HepG2 (cell line): ENCODE results near the gene MICAL1. TPM values are rescaled to one million over a fixed set of nuclear protein-coding genes. Genes with fewer than 3 reads are reported as not detected.

Experiments
- ATAC-seq: fragments of 200-7000 bp; cut with Tn5 transposase; 3 replicates; pipeline ENCODE4 v1.9.1; 2020; ENCODE audit warnings: mild to moderate bottlenecking, moderate library complexity
- BruUV-seq: library from RNA; stranded (reverse); fragments of 400-500 nt; replicated peaks from 2 replicates; lab custom pipeline; 2021; lab: Mats Ljungman, UMichigan
- CTCF ChIA-PET: fragments of 300-600 bp; formaldehyde crosslinking; extraction: SDS; loops from one replicate; lab custom pipeline; 2021; ENCODE audit warnings: low total read pairs, inconsistent platforms, low intra/inter-chr PET ratio; lab: Yijun Ruan, JAX
- POLR2A ChIA-PET: fragments of 350-600 bp; sonication (Branson Sonifier 250); formaldehyde crosslinking; loops from one replicate; lab custom pipeline; 2020; ENCODE audit warnings: antibody characterized with exemption, inconsistent platforms; lab: Yijun Ruan, JAX
- DNase-seq: peaks from one replicate; pipeline ENCODE4 v3.0.0-alpha.2; 2015; ENCODE audit warnings: low spot score
- FAIRE-seq: peaks from 3 replicates; lab custom pipeline; 2011; peaks lifted over from hg19 to GRCh38; lab: Jason Lieb, UNC
- H2AFZ ChIP-seq: one replicate; pipeline ENCODE4 v1.6.1; 2011; ENCODE audit warnings: low read length, inconsistent platforms
- H3K27ac ChIP-seq: fragments of 300-600 bp; 3 replicates; pipeline ENCODE4 v1.8.0; 2011; ENCODE audit warnings: mixed run types, mild to moderate bottlenecking, mixed read lengths, low read length, inconsistent platforms; ENCODE audit not compliant: insufficient read depth; ENCODE audit errors: extremely low read length
- H3K27me3 ChIP-seq, 2 experiments: fragments of 200-600 bp in 1 of 2; 2 replicates in 1 of 2; 3 replicates in 1 of 2; pipeline versions ENCODE4 v1.6.0 to v1.8.0; 2011; ENCODE audit warnings: low read length in 2 of 2, mild to moderate bottlenecking in 2 of 2, moderate library complexity in 2 of 2, inconsistent platforms in 1 of 2; ENCODE audit not compliant: insufficient read depth in 2 of 2, control insufficient read depth in 1 of 2
- H3K36me3 ChIP-seq, 2 experiments: fragments of 200-600 bp in 1 of 2; replicated peaks in 1 of 2; 2 replicates in 1 of 2; 3 replicates in 1 of 2; pipeline versions ENCODE4 v1.5.1 to v1.8.0; 2011; ENCODE audit warnings: low read length in 2 of 2, inconsistent platforms in 1 of 2; ENCODE audit not compliant: insufficient read depth in 2 of 2, control insufficient read depth in 1 of 2
- H3K4me1 ChIP-seq: 2 replicates; pipeline ENCODE4 v1.5.1; 2012; ENCODE audit warnings: low read length, inconsistent platforms; ENCODE audit not compliant: insufficient read depth
- H3K4me2 ChIP-seq: 2 replicates; pipeline ENCODE4 v1.6.0; 2011; ENCODE audit warnings: low read depth, low read length, inconsistent platforms
- H3K4me3 ChIP-seq, 3 experiments: fragments of 200-600 bp in 1 of 3; sonication (generic), shearing (Covaris generic) in 1 of 3; replicated peaks in 1 of 3; 2 replicates each; pipeline ENCODE4 v1.5.1; 2011 to 2016; ENCODE audit warnings: low read length in 3 of 3, inconsistent platforms in 2 of 3, low read depth in 2 of 3, mild to moderate bottlenecking in 2 of 3, control low read depth in 1 of 3, mixed read lengths in 1 of 3; ENCODE audit not compliant: insufficient read depth in 1 of 3
- H3K79me2 ChIP-seq: one replicate; pipeline ENCODE4 v1.6.1; 2011; ENCODE audit warnings: low read length, inconsistent platforms; ENCODE audit not compliant: insufficient read depth
- H3K9ac ChIP-seq: 2 replicates; pipeline ENCODE4 v1.6.0; 2011; ENCODE audit warnings: mild to moderate bottlenecking, low read depth, low read length, inconsistent platforms; ENCODE audit not compliant: insufficient read depth
- H3K9me3 ChIP-seq: 2 replicates; pipeline ENCODE4 v1.5.1; 2012; ENCODE audit warnings: mild to moderate bottlenecking, low read length
- H4K20me1 ChIP-seq: 2 replicates; pipeline ENCODE4 v1.6.0; 2011; ENCODE audit warnings: inconsistent platforms, mild to moderate bottlenecking, low read length, moderate library complexity; ENCODE audit not compliant: insufficient read depth
- CEBPZ ChIP-seq: IDR thresholded peaks from 2 replicates; pipeline ENCODE4 v1.6.1; 2012; ENCODE audit warnings: low read length, improper control_type of control experiment
- GTF2F1 ChIP-seq: fragments of 150-350 bp; IDR thresholded peaks from 2 replicates; pipeline ENCODE4 v1.6.1; 2014; ENCODE audit warnings: low read length
- HHEX ChIP-seq: IDR thresholded peaks from 2 replicates; pipeline ENCODE4 v1.6.1; 2016; ENCODE audit warnings: control low read depth
- ONECUT2 ChIP-seq: sonication (generic); formaldehyde crosslinking; IDR thresholded peaks from 2 replicates; pipeline ENCODE4 v1.4.0; 2020; ENCODE audit warnings: missing genetic modification reagents
- RARG ChIP-seq: sonication (generic); formaldehyde crosslinking; IDR thresholded peaks from 2 replicates; pipeline ENCODE4 v1.4.0; 2020; ENCODE audit warnings: low read depth, mild to moderate bottlenecking, missing genetic modification reagents
- SATB2 ChIP-seq: sonication (generic); formaldehyde crosslinking; IDR thresholded peaks from 2 replicates; pipeline ENCODE4 v1.5.0; 2020; ENCODE audit warnings: missing genetic modification reagents
- SCMH1 ChIP-seq: sonication (generic); formaldehyde crosslinking; IDR thresholded peaks from 2 replicates; pipeline ENCODE4 v1.9.0; 2021; ENCODE audit warnings: missing genetic modification reagents, mild to moderate bottlenecking, borderline replicate concordance
- SOX5 ChIP-seq: IDR thresholded peaks from 2 replicates; pipeline ENCODE4 v1.6.1; 2016; ENCODE audit warnings: borderline replicate concordance
- TARDBP ChIP-seq: sonication (generic); formaldehyde crosslinking; IDR thresholded peaks from 2 replicates; pipeline ENCODE4 v1.8.0; 2022; ENCODE audit warnings: mild to moderate bottlenecking, missing genetic modification reagents
- TOE1 ChIP-seq: sonication (generic); formaldehyde crosslinking; IDR thresholded peaks from 2 replicates; pipeline ENCODE4 v1.4.0; 2020; ENCODE audit warnings: mild to moderate bottlenecking, missing genetic modification reagents
- ZNF280B ChIP-seq: sonication (generic); formaldehyde crosslinking; IDR thresholded peaks from 2 replicates; pipeline ENCODE4 v1.5.0; 2020; ENCODE audit warnings: missing genetic modification reagents, mild to moderate bottlenecking, borderline replicate concordance
- ZNF501 ChIP-seq: sonication (generic); formaldehyde crosslinking; IDR thresholded peaks from 2 replicates; pipeline ENCODE4 v1.5.1; 2020; ENCODE audit warnings: mild to moderate bottlenecking, moderate library complexity, missing genetic modification reagents
- ZNF747 ChIP-seq: sonication (generic); formaldehyde crosslinking; IDR thresholded peaks from 2 replicates; pipeline ENCODE4 v1.8.1; 2023; ENCODE audit warnings: missing genetic modification reagents, mild to moderate bottlenecking, borderline replicate concordance
- WGBS: methylation state at CpG from one replicate; pipeline ENCODE4 v1.1.6; 2017; ENCODE audit warnings: low lambda C conversion rate; 5-methylcytosine and 5-hydroxymethylcytosine counted together
- in situ Hi-C: cut with HindIII; loops from 2 replicates; pipeline ENCODE4 v1.10.0; 2017; ENCODE audit warnings: low pct_unique_long_range_greater_than_20kb; ENCODE audit not compliant: extremely low pct_ligation_motif_present
- intact Hi-C: fragments of 100-400 bp; cut with micrococcal nuclease; formaldehyde crosslinking; loops from one replicate; pipeline ENCODE4 v1.10.0; 2022; ENCODE audit not compliant: unreplicated experiment
- polyA plus RNA-seq, 8 experiments: library from polyadenylated mRNA; depleted of rRNA in 3 of 8; stranded (reverse) in 7 of 8; unstranded in 1 of 8; fragments of >200 nt; fragmentation: Illumina TruSeq in 4 of 8; extraction: Trizol in 4 of 8; gene quantifications; 2 replicates each; pipeline versions ENCODE4 v1.2.1 to v1.2.3, GENCODE V29; 2011 to 2016; ENCODE audit warnings: low read depth in 4 of 8, missing spikeins in 1 of 8, mixed read lengths in 1 of 8; ENCODE audit not compliant: insufficient read depth in 1 of 8
- total RNA-seq, 5 experiments: library from RNA; depleted of rRNA; stranded (reverse); fragments of >200 nt; fragmentation: Illumina TruSeq; extraction: Trizol; gene quantifications; 2 replicates each; pipeline ENCODE4 v1.2.3, GENCODE V29; 2016; ENCODE audit warnings: low read depth in 1 of 5

Gene MICAL1
- total and polyA plus RNA-seq, 2 of the 13 experiments (the other 11 are each of a cell fraction or from before 2014, with no cell fraction given) = 6.9 to 39.0 TPM

- WGBS = 79% methylated on average over 2 of the region's 2 CpGs
- DNase-seq (no peak), FAIRE-seq (no peak), ATAC-seq (no peak)
- H3K27me3 ChIP-seq = 0 out of 5 replicates have a peak, but pooled peaks cover 0 to under 1% of the 10 kb centered on the region in 2 experiments
- no peak overlapping the region for H3K4me3 ChIP-seq
- H3K36me3 ChIP-seq = no peaks in the 10 kb centered on the region
- H3K4me2 ChIP-seq = no peak overlapping the region
- H2AFZ ChIP-seq = no peak overlapping the region
- H3K9me3 ChIP-seq = no peaks in the 10 kb centered on the region
- no peaks in the 10 kb centered on the region for H3K79me2 ChIP-seq
- no TSS peak for BruUV-seq
- no peaks in the 10 kb centered on the region for H3K4me1 ChIP-seq
- no peaks in the 10 kb centered on the region for H4K20me1 ChIP-seq
- POLR2A ChIA-PET = no interaction called here
- intact Hi-C loops (no loop called here), in situ Hi-C loops (no loop called here)
- CTCF ChIA-PET = no interaction called here
- H3K9ac ChIP-seq = no peak overlapping the region
- no peak overlapping the region for H3K27ac ChIP-seq
- no peak for TF ChIP-seq SOX5 (CRISPR knock-in tag)
- no peak for TF ChIP-seq RARG (CRISPR knock-in tag)
- TF ChIP-seq TARDBP (CRISPR knock-in tag) = no peak
- TF ChIP-seq ZNF501 (CRISPR knock-in tag) = no peak
- no peak for TF ChIP-seq HHEX (CRISPR knock-in tag)
- TF ChIP-seq ONECUT2 (CRISPR knock-in tag) = no peak
- TF ChIP-seq TOE1 = no peak
- TF ChIP-seq SCMH1 = no peak
- TF ChIP-seq ZNF747 (CRISPR knock-in tag) = no peak
- no peak for TF ChIP-seq CEBPZ
- TF ChIP-seq ZNF280B (CRISPR knock-in tag) = no peak
- TF ChIP-seq SATB2 (CRISPR knock-in tag) = no peak
- TF ChIP-seq GTF2F1 = no peak
Observed at GRCh38 chr6:109411034-109411433, 44.5 kb downstream of the MICAL1 start.
